Activated naive CD4-positive, alpha-beta T cell treated with anti-CD3 and anti-CD28 coated beads, Interleukin-2, amount 50 U/mL, for 72 hours (primary cell): Measurements from ENCODE around the gene NTNG1. TPM values are rescaled to one million over a fixed set of nuclear protein-coding genes. Genes with fewer than 3 reads are reported as not detected.
"Not testable (repeated sequence)": the region's sequence is repeated elsewhere in the genome, so short reads cannot be mapped to it uniquely, and the experiment has no call there.

Experiments used
- ATAC-seq, 2 donors: fragments of 150-1000 bp; cut with Tn5 transposase; 2 replicates each; pipeline ENCODE4 v1.10.0; 2021; ENCODE audit warnings: mild to moderate bottlenecking in 2 of 2, moderate library complexity in 2 of 2
- DNase-seq, 2 donors: peaks; one replicate each; pipeline ENCODE4 v3.0.0; 2021 to 2022; ENCODE audit warnings: low spot score in 2 of 2
- H3K27ac Mint-ChIP-seq, 2 donors: one replicate each; pipeline ENCODE4 v1.8.0; 2022; ENCODE audit warnings: mild to moderate bottlenecking in 2 of 2, mixed read lengths in 2 of 2
- H3K36me3 Mint-ChIP-seq, 2 donors: one replicate each; pipeline ENCODE4 v1.8.0; 2022; ENCODE audit warnings: mixed read lengths in 2 of 2
- H3K9me3 Mint-ChIP-seq, 2 donors: one replicate each; pipeline ENCODE4 v1.8.0; 2022; ENCODE audit warnings: mixed read lengths in 2 of 2
- total RNA-seq, 2 donors: library from RNA; stranded (reverse); gene quantifications; one replicate each; pipeline ENCODE4 v1.2.3, GENCODE V29; 2022

NTNG1 gene
- total RNA-seq, 2 donors from 2014 or later = 0.25 TPM; not detected in 1

GRCh38 chr1:107138767-107139445 lies 1.9 kb upstream of the NTNG1 start:
- DNase-seq (no peak), ATAC-seq (no peak)
- Mint-ChIP-seq H3K9me3 (no peaks in the 10 kb centered on the region), H3K36me3 (no peaks in the 10 kb centered on the region), H3K27ac (no peak overlapping the region)

- ATAC-seq = peak in 1 of 2 donors; percentile 73
- Mint-ChIP-seq H3K9me3 (no peaks in the 10 kb centered on the region), H3K27ac (no peak overlapping the region), H3K36me3 (no peaks in the 10 kb centered on the region)
- DNase-seq = peak in 1 of 2 donors; percentile 11
Observed at GRCh38 chr1:107139833-107140702, 771 bp upstream of the NTNG1 start.

- DNase-seq (peak; percentile 12 to 53), ATAC-seq (peak; percentile 67 to 72)
- Mint-ChIP-seq H3K9me3 (no peaks in the 10 kb centered on the region), H3K36me3 (no peaks in the 10 kb centered on the region), H3K27ac (no peak overlapping the region)
Observed at GRCh38 chr1:107141491-107142126, 770 bp downstream of the NTNG1 start.

- no peaks in the 10 kb centered on the region for H3K36me3 Mint-ChIP-seq
- DNase-seq = no peak
- H3K27ac Mint-ChIP-seq = no peak overlapping the region
- no peaks in the 10 kb centered on the region for H3K9me3 Mint-ChIP-seq
- ATAC-seq = no peak
Observed at GRCh38 chr1:107142140-107142542, 1.3 kb downstream of the NTNG1 start.

- Mint-ChIP-seq H3K36me3 (no peaks in the 10 kb centered on the region), H3K9me3 (no peaks in the 10 kb centered on the region), H3K27ac (no peak overlapping the region)
- DNase-seq (no peak), ATAC-seq (no peak)
Observed at GRCh38 chr1:107142666-107143065, 1.8 kb downstream of the NTNG1 start.

- H3K27ac Mint-ChIP-seq = no peak overlapping the region
- ATAC-seq (no peak), DNase-seq (no peak)
- no peaks in the 10 kb centered on the region for H3K9me3 Mint-ChIP-seq
- H3K36me3 Mint-ChIP-seq = no peaks in the 10 kb centered on the region
Observed at GRCh38 chr1:107145637-107146036, 4.8 kb downstream of the NTNG1 start.

GRCh38 chr1:107147843-107148242 lies 7.0 kb downstream of the NTNG1 start:
- Mint-ChIP-seq H3K9me3 (no peaks in the 10 kb centered on the region), H3K36me3 (no peaks in the 10 kb centered on the region), H3K27ac (no peak overlapping the region)
- no peak for DNase-seq
- ATAC-seq = no peak

- Mint-ChIP-seq H3K27ac (no peak overlapping the region), H3K36me3 (no peaks in the 10 kb centered on the region), H3K9me3 (no peaks in the 10 kb centered on the region)
- no peak for ATAC-seq
- no peak for DNase-seq
Observed at GRCh38 chr1:107149946-107150345, 9.1 kb downstream of the NTNG1 start.

GRCh38 chr1:107151295-107151694 lies 10.5 kb downstream of the NTNG1 start:
- no peaks in the 10 kb centered on the region for H3K36me3 Mint-ChIP-seq

GRCh38 chr1:107152395-107152794 lies 11.6 kb downstream of the NTNG1 start:
- ATAC-seq (no peak), DNase-seq (no peak)
- H3K27ac Mint-ChIP-seq = no peak overlapping the region
- H3K9me3 Mint-ChIP-seq = no peaks in the 10 kb centered on the region
- H3K36me3 Mint-ChIP-seq = no peaks in the 10 kb centered on the region

More at GRCh38 chr1:107151295-107151694, 10.5 kb downstream of the NTNG1 start:
- no peak for ATAC-seq
- no peak for DNase-seq
- no peak overlapping the region for H3K27ac Mint-ChIP-seq
- H3K9me3 Mint-ChIP-seq = no peaks in the 10 kb centered on the region

GRCh38 chr1:107153014-107153413 lies 12.2 kb downstream of the NTNG1 start:
- no peak for ATAC-seq
- Mint-ChIP-seq H3K36me3 (no peaks in the 10 kb centered on the region), H3K9me3 (no peaks in the 10 kb centered on the region), H3K27ac (no peak overlapping the region)
- DNase-seq = no peak

GRCh38 chr1:107158496-107158895 lies 17.7 kb downstream of the NTNG1 start:
- ATAC-seq (no peak), DNase-seq (no peak)
- Mint-ChIP-seq H3K9me3 (no peaks in the 10 kb centered on the region), H3K36me3 (no peaks in the 10 kb centered on the region), H3K27ac (no peak overlapping the region)

- DNase-seq (no peak), ATAC-seq (no peak)
- Mint-ChIP-seq H3K9me3 (no peaks in the 10 kb centered on the region), H3K36me3 (peaks cover 0 to 2% of the 10 kb centered on the region in 2 donors), H3K27ac (no peak overlapping the region)
Observed at GRCh38 chr1:107158991-107159390, 18.2 kb downstream of the NTNG1 start.

GRCh38 chr1:107162745-107163144 lies 21.9 kb downstream of the NTNG1 start:
- no peak for ATAC-seq
- DNase-seq = no peak
- H3K27ac Mint-ChIP-seq = no peak overlapping the region

GRCh38 chr1:107164901-107165300 lies 24.1 kb downstream of the NTNG1 start:
- H3K36me3 Mint-ChIP-seq = peaks cover 5 to 10% of the 10 kb centered on the region in 2 donors
- not testable (repeated sequence) for DNase-seq, H3K9me3 Mint-ChIP-seq, H3K27ac Mint-ChIP-seq, ATAC-seq

More at GRCh38 chr1:107162745-107163144, 21.9 kb downstream of the NTNG1 start:
- peaks cover 6% of the 10 kb centered on the region in 2 donors for H3K9me3 Mint-ChIP-seq
- H3K36me3 Mint-ChIP-seq = peaks cover 5 to 10% of the 10 kb centered on the region in 2 donors

- peaks cover 2 to 4% of the 10 kb centered on the region in 2 donors for H3K36me3 Mint-ChIP-seq
Observed at GRCh38 chr1:107169615-107170014, 28.8 kb downstream of the NTNG1 start.

GRCh38 chr1:107171333-107171732 lies 30.5 kb downstream of the NTNG1 start:
- DNase-seq = no peak
- Mint-ChIP-seq H3K9me3 (no peaks in the 10 kb centered on the region), H3K27ac (no peak overlapping the region), H3K36me3 (no peaks in the 10 kb centered on the region)
- no peak for ATAC-seq

More at GRCh38 chr1:107169615-107170014, 28.8 kb downstream of the NTNG1 start:
- no peak for ATAC-seq
- DNase-seq = no peak
- Mint-ChIP-seq H3K27ac (no peak overlapping the region), H3K9me3 (peaks cover 4 to 5% of the 10 kb centered on the region in 2 donors)
